Neural progenitor cell (in vitro differentiated cells): Measurements from ENCODE around the gene PGC. TPM values are rescaled to one million over a fixed set of nuclear protein-coding genes. Genes with fewer than 3 reads are reported as not detected.

Source experiments
- DNase-seq: peaks from one replicate; pipeline ENCODE4 v3.0.0-alpha.2; 2016; ENCODE audit warnings: low spot score
- H2AFZ ChIP-seq: fragments of 200-600 bp; sonication (generic); replicated peaks from 2 replicates; pipeline ENCODE4 v1.6.1; 2016; ENCODE audit warnings: antibody characterized with exemption
- H3F3A ChIP-seq: fragments of 200-600 bp; sonication (generic); 2 replicates; pipeline ENCODE4 v1.6.1; 2016; ENCODE audit warnings: antibody characterized with exemption, low read depth
- H3K27ac ChIP-seq: fragments of 200-600 bp; sonication (generic); 2 replicates; pipeline ENCODE4 v1.5.1; 2016; ENCODE audit warnings: mild to moderate bottlenecking
- H3K27me3 ChIP-seq: fragments of 200-600 bp; sonication (generic); 2 replicates; pipeline ENCODE4 v1.6.1; 2016; ENCODE audit warnings: mild to moderate bottlenecking, moderate library complexity
- H3K36me3 ChIP-seq: fragments of 200-600 bp; sonication (generic); 2 replicates; pipeline ENCODE4 v1.5.1; 2016
- H3K4me1 ChIP-seq: fragments of 200-600 bp; sonication (generic); 2 replicates; pipeline ENCODE4 v1.6.1; 2016; ENCODE audit warnings: mixed run types
- H3K4me2 ChIP-seq: fragments of 200-600 bp; sonication (generic); 2 replicates; pipeline ENCODE4 v1.6.1; 2016
- H3K4me3 ChIP-seq: fragments of 200-600 bp; sonication (generic); 2 replicates; pipeline ENCODE4 v1.5.1; 2016
- H3K79me2 ChIP-seq: fragments of 200-600 bp; sonication (generic); 2 replicates; pipeline ENCODE4 v1.6.1; 2016; ENCODE audit warnings: low read depth
- H3K9ac ChIP-seq: fragments of 200-600 bp; sonication (generic); 2 replicates; pipeline ENCODE4 v1.6.1; 2016
- H3K9me3 ChIP-seq: fragments of 200-600 bp; sonication (generic); 2 replicates; pipeline ENCODE4 v1.5.1; 2016; ENCODE audit warnings: low read depth
- H4K20me1 ChIP-seq: fragments of 200-600 bp; sonication (generic); 2 replicates; pipeline ENCODE4 v1.6.1; 2016; ENCODE audit warnings: low read depth
- H3K27ac Mint-ChIP-seq: 3 replicates; pipeline ENCODE4 v1.8.0; 2021; ENCODE audit warnings: mixed read lengths
- H3K27me3 Mint-ChIP-seq: 2 replicates; pipeline ENCODE4 v1.8.0; 2022; ENCODE audit warnings: low read depth, mild to moderate bottlenecking, inconsistent platforms, moderate library complexity, mixed read lengths; ENCODE audit not compliant: insufficient read depth
- H3K36me3 Mint-ChIP-seq: 3 replicates; pipeline ENCODE4 v1.8.0; 2021; ENCODE audit warnings: mixed read lengths
- H3K4me1 Mint-ChIP-seq: 3 replicates; pipeline ENCODE4 v1.8.0; 2021; ENCODE audit warnings: mixed read lengths
- H3K4me3 Mint-ChIP-seq: 3 replicates; pipeline ENCODE4 v1.8.0; 2021; ENCODE audit warnings: mild to moderate bottlenecking, moderate library complexity, mixed read lengths
- H3K9me3 Mint-ChIP-seq: 3 replicates; pipeline ENCODE4 v1.8.0; 2020; ENCODE audit warnings: mixed read lengths
- EZH2 ChIP-seq: fragments of 200-600 bp; sonication (generic); IDR thresholded peaks from 2 replicates; pipeline ENCODE4 v1.6.1; 2017; ENCODE audit warnings: antibody characterized with exemption, mild to moderate bottlenecking, moderate library complexity
- EZH2phosphoT487 ChIP-seq: fragments of 200-600 bp; sonication (generic); IDR thresholded peaks from 2 replicates; pipeline ENCODE4 v1.6.1; 2017; ENCODE audit warnings: antibody characterized with exemption
- total RNA-seq: library from RNA; depleted of rRNA; stranded (reverse); fragments of >200 nt; gene quantifications from 2 replicates; pipeline ENCODE4 v1.2.3, GENCODE V29; 2015; ENCODE audit warnings: low replicate concordance
- TF ChIP-seq, protein P1 (sequence below): fragments of 200-600 bp; sonication (generic); IDR thresholded peaks from 2 replicates; pipeline ENCODE4 v1.5.1; 2017; ENCODE audit warnings: antibody characterized with exemption, mild to moderate bottlenecking

Gene PGC
- total RNA-seq, 1 donor from 2014 or later, result not detected

DNA sequence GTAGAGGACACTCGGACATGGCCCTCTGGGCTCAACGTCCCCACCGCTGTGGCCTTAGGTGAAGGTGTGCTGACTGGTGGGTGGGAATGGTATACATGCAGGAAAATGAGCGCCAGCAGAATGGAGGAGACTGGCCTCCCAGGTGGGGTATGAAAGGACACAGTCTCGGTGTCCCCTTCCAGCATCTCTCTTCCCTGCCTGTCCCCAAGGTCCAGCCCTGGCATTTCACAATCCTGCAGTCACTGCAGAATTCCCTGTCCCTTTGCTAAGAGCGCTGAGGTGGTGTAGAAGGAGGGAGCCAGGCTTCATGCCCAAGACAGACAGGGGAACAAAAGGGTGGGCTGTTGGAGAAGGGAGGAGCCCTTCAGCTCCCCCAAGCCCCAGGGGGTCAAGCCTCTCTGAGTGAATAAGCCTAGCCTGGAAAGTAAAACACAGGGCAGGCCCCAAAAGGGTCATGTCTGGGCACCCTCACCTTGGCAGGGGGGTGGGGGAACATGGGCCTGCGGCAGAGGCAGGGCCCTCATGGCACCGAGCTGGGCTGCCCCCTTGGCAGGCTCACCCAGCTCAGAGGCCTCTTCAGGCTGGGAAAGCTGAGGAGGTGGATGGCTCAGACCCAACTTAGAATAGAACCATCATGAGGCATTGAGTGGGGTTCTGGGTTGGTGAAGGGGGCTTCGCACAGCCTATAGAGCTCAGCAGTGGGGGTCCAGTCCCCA, 35.7 kb downstream of the PGC start:
- Histone ChIP-seq H3K4me1 (no peaks in the 10 kb centered on the region), H2AFZ (no peak overlapping the region), H3K4me2 (no peak overlapping the region), H3K79me2 (no peaks in the 10 kb centered on the region), H3F3A (no peaks in the 10 kb centered on the region), H3K36me3 (no peaks in the 10 kb centered on the region), H3K27me3 (no peaks in the 10 kb centered on the region), H3K9ac (no peak overlapping the region), H3K27ac (no peak overlapping the region), H4K20me1 (no peaks in the 10 kb centered on the region), H3K4me3 (no peak overlapping the region), H3K9me3 (no peaks in the 10 kb centered on the region)
- no peak for DNase-seq
- Mint-ChIP-seq H3K36me3 (no peaks in the 10 kb centered on the region), H3K4me3 (no peak overlapping the region), H3K27ac (no peak overlapping the region), H3K9me3 (no peaks in the 10 kb centered on the region), H3K27me3 (peaks cover 9% of the 10 kb centered on the region), H3K4me1 (peaks cover 9% of the 10 kb centered on the region)
- TF ChIP-seq, protein P1, sequence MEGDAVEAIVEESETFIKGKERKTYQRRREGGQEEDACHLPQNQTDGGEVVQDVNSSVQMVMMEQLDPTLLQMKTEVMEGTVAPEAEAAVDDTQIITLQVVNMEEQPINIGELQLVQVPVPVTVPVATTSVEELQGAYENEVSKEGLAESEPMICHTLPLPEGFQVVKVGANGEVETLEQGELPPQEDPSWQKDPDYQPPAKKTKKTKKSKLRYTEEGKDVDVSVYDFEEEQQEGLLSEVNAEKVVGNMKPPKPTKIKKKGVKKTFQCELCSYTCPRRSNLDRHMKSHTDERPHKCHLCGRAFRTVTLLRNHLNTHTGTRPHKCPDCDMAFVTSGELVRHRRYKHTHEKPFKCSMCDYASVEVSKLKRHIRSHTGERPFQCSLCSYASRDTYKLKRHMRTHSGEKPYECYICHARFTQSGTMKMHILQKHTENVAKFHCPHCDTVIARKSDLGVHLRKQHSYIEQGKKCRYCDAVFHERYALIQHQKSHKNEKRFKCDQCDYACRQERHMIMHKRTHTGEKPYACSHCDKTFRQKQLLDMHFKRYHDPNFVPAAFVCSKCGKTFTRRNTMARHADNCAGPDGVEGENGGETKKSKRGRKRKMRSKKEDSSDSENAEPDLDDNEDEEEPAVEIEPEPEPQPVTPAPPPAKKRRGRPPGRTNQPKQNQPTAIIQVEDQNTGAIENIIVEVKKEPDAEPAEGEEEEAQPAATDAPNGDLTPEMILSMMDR, result no peak
- no peak for TF ChIP-seq EZH2
- TF ChIP-seq EZH2phosphoT487, result no peak

DNA sequence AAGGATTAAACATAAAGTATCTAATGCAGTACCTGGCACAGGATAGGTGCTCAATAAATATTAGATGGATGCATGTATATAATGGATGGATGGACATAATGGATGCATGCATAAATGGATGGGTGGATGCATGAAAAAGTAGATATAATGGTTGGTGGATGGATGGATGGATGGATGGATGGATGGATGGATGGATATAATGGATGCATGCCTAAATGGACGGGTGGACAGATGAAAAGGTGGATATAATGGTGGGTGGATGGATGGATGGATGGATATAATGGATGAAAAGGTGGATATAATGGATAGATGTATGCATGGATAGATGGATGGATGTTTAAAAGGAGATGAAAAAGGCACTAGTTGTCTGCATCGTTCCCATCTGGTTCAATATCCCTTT, 37.8 kb downstream of the PGC start:
- TF ChIP-seq EZH2phosphoT487 (no peak), EZH2 (no peak)
- TF ChIP-seq, protein P1, result no peak
- Mint-ChIP-seq H3K9me3 (no peaks in the 10 kb centered on the region), H3K27ac (no peak overlapping the region)

DNA sequence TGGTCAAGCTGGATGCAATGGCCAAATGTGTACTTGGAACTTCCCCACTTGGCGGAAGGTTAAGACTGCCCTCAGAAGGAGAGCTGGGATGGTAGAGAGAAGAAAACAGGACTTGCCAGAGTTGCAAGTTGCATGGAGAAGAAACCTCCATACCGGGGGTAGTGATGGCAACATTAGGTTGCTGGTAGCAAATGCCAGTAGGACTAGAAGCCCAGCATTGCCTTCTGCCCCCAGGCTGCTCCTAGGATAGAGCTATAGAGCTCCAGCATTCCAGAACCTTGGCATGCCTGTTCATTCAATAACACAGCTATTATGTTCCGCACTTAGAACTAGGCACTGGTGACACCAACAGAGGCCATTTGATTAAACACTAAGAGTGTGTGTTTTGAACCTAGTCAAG, 38.3 kb downstream of the PGC start:
- H3K4me3 Mint-ChIP-seq, result no peak overlapping the region
- Histone ChIP-seq H3K9me3 (no peaks in the 10 kb centered on the region), H3K27me3 (no peaks in the 10 kb centered on the region), H3F3A (no peaks in the 10 kb centered on the region), H3K36me3 (no peaks in the 10 kb centered on the region), H2AFZ (no peak overlapping the region), H4K20me1 (no peaks in the 10 kb centered on the region), H3K4me1 (no peaks in the 10 kb centered on the region), H3K4me2 (no peak overlapping the region), H3K9ac (no peak overlapping the region), H3K4me3 (no peak overlapping the region), H3K27ac (no peak overlapping the region), H3K79me2 (no peaks in the 10 kb centered on the region)
- H3K27ac Mint-ChIP-seq, result no peak overlapping the region
- TF ChIP-seq EZH2 (no peak), EZH2phosphoT487 (no peak)
- TF ChIP-seq, protein P1, result no peak
- no peaks in the 10 kb centered on the region for H3K36me3 Mint-ChIP-seq
- H3K9me3 Mint-ChIP-seq, result no peaks in the 10 kb centered on the region
- H3K27me3 Mint-ChIP-seq, result peaks cover 17% of the 10 kb centered on the region
- no peak for DNase-seq
- peaks cover 8% of the 10 kb centered on the region for H3K4me1 Mint-ChIP-seq

More for the DNA sequence above, 37.8 kb downstream of the PGC start:
- H3K9me3 ChIP-seq, result no peaks in the 10 kb centered on the region
- no peaks in the 10 kb centered on the region for H3K36me3 ChIP-seq
- no peaks in the 10 kb centered on the region for H3K79me2 ChIP-seq
- no peaks in the 10 kb centered on the region for H4K20me1 ChIP-seq
- no peaks in the 10 kb centered on the region for H3F3A ChIP-seq
- no peaks in the 10 kb centered on the region for H3K27me3 ChIP-seq
- no peak for DNase-seq
- Mint-ChIP-seq H3K4me3 (no peak overlapping the region), H3K27me3 (peaks cover 12% of the 10 kb centered on the region), H3K4me1 (peaks cover 8% of the 10 kb centered on the region), H3K36me3 (no peaks in the 10 kb centered on the region)
- no peak overlapping the region for H3K4me3 ChIP-seq
- no peak overlapping the region for H2AFZ ChIP-seq
- H3K27ac ChIP-seq, result no peak overlapping the region
- H3K4me1 ChIP-seq, result no peaks in the 10 kb centered on the region
- H3K4me2 ChIP-seq, result no peak overlapping the region
- no peak overlapping the region for H3K9ac ChIP-seq
